ENCODE data around the gene BANP.
"Not testable (repeated sequence)": the region's sequence is repeated elsewhere in the genome, so short reads cannot be mapped to it uniquely, and the experiment has no call there.

BANP gene

GRCh38 chr16:88099563-88099890 lies 148.3 kb downstream of the BANP start:
- no peak for TF ChIP-seq CTCF (IDR thresholded peaks at IDR 0.05; ENCODE audit: borderline replicate concordance, insufficient read depth, low read depth, low read length)
- no peak overlapping the region for H3K4me3 ChIP-seq (ENCODE audit: low read depth, low read length)

- H3K4me3 ChIP-seq (ENCODE audit: low read depth, low read length), result not testable (repeated sequence)
Measured at GRCh38 chr16:88099956-88100355, 148.7 kb downstream of the BANP start.

- not testable (repeated sequence) for H3K4me3 ChIP-seq (ENCODE audit: low read depth, low read length)
Measured at GRCh38 chr16:88100801-88101622, 149.8 kb downstream of the BANP start.

- not testable (repeated sequence) for H3K4me3 ChIP-seq (ENCODE audit: low read depth, low read length)
Measured at GRCh38 chr16:88101623-88102105, 150.4 kb downstream of the BANP start.

GRCh38 chr16:88102597-88102996 lies 151.4 kb downstream of the BANP start:
- no peak for TF ChIP-seq CTCF (IDR thresholded peaks at IDR 0.05; ENCODE audit: borderline replicate concordance, insufficient read depth, low read depth, low read length)
- no peak overlapping the region for H3K4me3 ChIP-seq (ENCODE audit: low read depth, low read length)

GRCh38 chr16:88103011-88103410 lies 151.8 kb downstream of the BANP start:
- TF ChIP-seq CTCF (IDR thresholded peaks at IDR 0.05; ENCODE audit: borderline replicate concordance, insufficient read depth, low read depth, low read length), result no peak
- H3K4me3 ChIP-seq (ENCODE audit: low read depth, low read length), result no peak overlapping the region

- no peak for TF ChIP-seq CTCF (IDR thresholded peaks at IDR 0.05; ENCODE audit: borderline replicate concordance, insufficient read depth, low read depth, low read length)
- H3K4me3 ChIP-seq (ENCODE audit: low read depth, low read length), result no peak overlapping the region
Measured at GRCh38 chr16:88103581-88104188, 152.5 kb downstream of the BANP start.

GRCh38 chr16:88104363-88104762 lies 153.1 kb downstream of the BANP start:
- not testable (repeated sequence) for H3K4me3 ChIP-seq (ENCODE audit: low read depth, low read length)

- not testable (repeated sequence) for H3K4me3 ChIP-seq (ENCODE audit: low read depth, low read length)
Measured at GRCh38 chr16:88105574-88106140, 154.4 kb downstream of the BANP start.

- H3K4me3 ChIP-seq (ENCODE audit: low read depth, low read length), result not testable (repeated sequence)
Measured at GRCh38 chr16:88106566-88106965, 155.3 kb downstream of the BANP start.
